Islet precursor cell (in vitro differentiated cells): ENCODE results near the gene THAP12.
"Not testable (repeated sequence)": the region's sequence is repeated elsewhere in the genome, so short reads cannot be mapped to it uniquely, and the experiment has no call there.

Experiments used
- DNase-seq: peaks from one replicate; pipeline ENCODE4 v3.0.0-alpha.2; 2018

Gene THAP12

GRCh38 chr11:76323804-76324203, 57.1 kb downstream of the THAP12 start:
- no peak for DNase-seq

GRCh38 chr11:76323375-76323774, 57.6 kb downstream of the THAP12 start:
- not testable (repeated sequence) for DNase-seq

GRCh38 chr11:76322942-76323341, 58.0 kb downstream of the THAP12 start:
- no peak for DNase-seq

GRCh38 chr11:76322540-76322939, 58.4 kb downstream of the THAP12 start:
- peak; percentile 82 for DNase-seq

GRCh38 chr11:76321820-76322524, 59.0 kb downstream of the THAP12 start:
- DNase-seq: peak; percentile 54

- DNase-seq: peak; percentile 52
Measured at GRCh38 chr11:76321340-76321739, 59.6 kb downstream of the THAP12 start.

GRCh38 chr11:76320929-76321328, 60.0 kb downstream of the THAP12 start:
- DNase-seq: no peak

GRCh38 chr11:76319798-76320197, 61.1 kb downstream of the THAP12 start:
- DNase-seq: not testable (repeated sequence)

- peak; percentile 91 for DNase-seq
Measured at GRCh38 chr11:76318744-76319384, 62.1 kb downstream of the THAP12 start.

- no peak for DNase-seq
Measured at GRCh38 chr11:76317296-76317695, 63.6 kb downstream of the THAP12 start.

GRCh38 chr11:76316726-76317125, 64.2 kb downstream of the THAP12 start:
- no peak for DNase-seq

- DNase-seq: no peak
Measured at GRCh38 chr11:76315182-76315853, 65.6 kb downstream of the THAP12 start.

- peak; percentile 73 for DNase-seq
Measured at GRCh38 chr11:76314741-76315090, 66.2 kb downstream of the THAP12 start.

GRCh38 chr11:76313913-76314740, 66.8 kb downstream of the THAP12 start:
- peak; percentile 79 for DNase-seq

GRCh38 chr11:76313271-76313670, 67.7 kb downstream of the THAP12 start:
- no peak for DNase-seq

GRCh38 chr11:76310832-76311595, 69.9 kb downstream of the THAP12 start:
- DNase-seq: no peak

- DNase-seq: no peak
Measured at GRCh38 chr11:76307978-76308747, 72.8 kb downstream of the THAP12 start.

- no peak for DNase-seq
Measured at GRCh38 chr11:76307396-76307795, 73.5 kb downstream of the THAP12 start.

GRCh38 chr11:76303399-76303798, 77.5 kb downstream of the THAP12 start:
- DNase-seq: no peak

- no peak for DNase-seq
Measured at GRCh38 chr11:76302996-76303395, 77.9 kb downstream of the THAP12 start.
